Measurements from ENCODE around the gene HDAC2.
"Not testable (repeated sequence)": the region's sequence is repeated elsewhere in the genome, so short reads cannot be mapped to it uniquely, and the experiment has no call there.

The HDAC2 gene

GRCh38 chr6:113923526-113923925 is 47.4 kb downstream of the HDAC2 start:
- DNase-seq (ENCODE audit: low read depth), result no peak
- no peak overlapping the region for H3K4me3 ChIP-seq (ENCODE audit: low read depth, low read length)

- no peak overlapping the region for H3K4me3 ChIP-seq (ENCODE audit: low read depth, low read length)
- DNase-seq (ENCODE audit: low read depth), result no peak
Observed at GRCh38 chr6:113921299-113921904, 49.5 kb downstream of the HDAC2 start.

DNA sequence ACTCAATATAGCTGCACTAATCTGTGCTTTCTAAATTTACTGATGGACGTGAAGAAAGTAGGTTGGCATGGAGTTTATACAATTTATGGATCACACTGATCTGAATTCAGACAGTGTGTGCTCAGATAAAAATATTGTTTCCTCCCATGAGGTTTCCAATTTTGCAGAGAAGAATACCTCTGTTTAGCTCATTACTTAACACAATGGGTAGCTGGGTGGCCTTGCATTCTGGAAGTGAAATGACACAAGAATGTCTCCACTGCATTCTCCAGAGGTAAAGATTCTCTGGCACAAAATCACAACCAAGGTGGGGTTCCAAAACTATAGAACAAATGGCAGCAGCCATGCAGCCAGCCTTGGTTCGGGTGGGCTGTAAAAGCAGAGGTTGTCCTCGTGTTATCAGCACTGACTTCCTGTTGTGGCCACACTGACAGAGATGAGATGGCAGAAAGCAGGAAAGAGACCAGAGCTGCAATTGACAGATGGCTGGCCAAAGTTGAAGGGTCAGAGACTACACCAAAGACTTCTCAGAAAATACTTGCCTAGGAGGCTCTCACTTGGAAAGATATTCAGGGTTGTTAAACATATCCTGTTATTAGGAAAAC is 50.2 kb downstream of the HDAC2 start:
- no peak overlapping the region for H3K4me3 ChIP-seq (ENCODE audit: low read depth, low read length)
- no peak for DNase-seq (ENCODE audit: low read depth)

GRCh38 chr6:113910285-113910684 is 60.7 kb downstream of the HDAC2 start:
- not testable (repeated sequence) for H3K4me3 ChIP-seq (ENCODE audit: low read depth, low read length); DNase-seq (ENCODE audit: low read depth)

DNA sequence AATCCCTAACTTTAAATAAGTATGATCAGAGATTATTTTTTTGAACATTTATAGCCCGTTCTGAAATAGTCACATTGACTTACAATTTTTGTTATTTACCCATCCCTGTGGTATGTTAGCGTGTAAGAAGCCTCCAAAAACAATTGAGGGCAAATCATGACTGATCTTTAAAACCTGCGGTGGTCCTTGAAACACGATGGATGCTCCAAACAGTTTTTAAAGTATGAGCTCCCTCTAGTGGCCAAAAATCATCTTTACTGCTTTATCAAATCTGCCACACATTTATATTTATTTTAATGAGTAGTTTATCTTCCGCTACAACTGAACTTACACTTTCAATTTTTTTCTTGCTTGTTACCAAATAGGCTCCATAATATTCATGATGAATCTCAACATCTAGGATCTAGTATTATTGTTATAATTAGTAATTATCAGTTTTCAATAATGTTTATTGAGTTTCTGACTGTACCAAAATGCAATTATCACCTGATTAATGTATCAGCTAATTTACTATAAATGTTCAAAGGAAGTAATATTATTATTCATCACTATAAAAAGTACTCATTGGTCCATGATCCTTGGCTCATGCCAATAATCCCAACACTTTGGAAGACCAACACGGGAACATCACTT is 61.6 kb downstream of the HDAC2 start:
- no peak for DNase-seq (ENCODE audit: low read depth)
- no peak overlapping the region for H3K4me3 ChIP-seq (ENCODE audit: low read depth, low read length)

DNA sequence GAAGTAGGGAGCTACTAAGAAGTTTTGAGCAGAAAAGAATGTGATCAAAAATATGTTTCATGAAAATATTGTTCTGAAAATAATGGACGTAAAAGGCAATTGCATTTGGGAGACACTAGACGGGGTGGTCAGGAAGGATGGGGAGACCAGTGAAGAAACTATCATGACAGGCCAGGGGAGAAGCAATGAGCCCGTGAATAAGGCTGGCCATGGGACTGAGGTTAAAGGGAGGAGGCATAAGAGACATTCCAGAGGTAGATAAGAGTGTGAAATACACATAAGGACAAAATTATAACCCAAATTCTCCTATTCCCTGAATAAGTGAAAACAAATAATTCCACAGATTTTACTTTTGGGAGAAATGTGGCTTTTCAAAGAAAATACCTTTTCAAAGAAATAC is 62.1 kb downstream of the HDAC2 start:
- no peak overlapping the region for H3K4me3 ChIP-seq (ENCODE audit: low read depth, low read length)
- DNase-seq (ENCODE audit: low read depth), result no peak

DNA sequence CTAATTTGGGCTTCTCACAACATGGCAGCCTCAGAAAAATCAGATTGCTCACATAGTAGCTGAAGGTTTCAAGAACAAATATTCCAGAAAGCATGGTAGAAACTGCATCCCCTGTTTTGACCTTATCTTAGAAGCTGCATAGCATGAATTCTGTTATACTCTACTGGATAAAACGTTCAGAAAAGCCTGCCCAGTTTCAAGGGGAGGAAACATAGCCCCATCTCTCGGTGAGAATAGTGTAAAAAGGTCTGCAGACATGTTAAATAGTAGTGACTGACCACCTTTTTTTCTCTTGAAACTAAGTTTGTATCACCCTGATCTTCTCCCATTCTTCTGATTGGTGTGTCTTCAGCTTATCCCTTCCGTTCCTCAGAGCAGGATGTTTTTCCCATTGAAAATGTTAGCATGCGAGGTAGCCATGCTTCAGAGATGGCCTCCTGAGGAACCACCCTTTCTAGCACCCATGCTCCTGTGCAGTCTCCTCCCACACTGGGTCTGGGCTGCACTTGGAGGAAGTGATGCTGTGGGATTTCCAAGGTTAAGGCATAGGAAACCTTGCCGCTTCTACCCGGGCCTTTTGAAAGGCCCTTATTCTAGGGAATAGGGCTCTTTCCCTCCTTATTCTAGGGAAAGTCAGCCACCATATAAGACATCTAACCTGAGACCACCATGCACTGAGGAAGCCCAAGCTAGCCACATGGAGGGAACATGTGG is 63.7 kb downstream of the HDAC2 start:
- no peak overlapping the region for H3K4me3 ChIP-seq (ENCODE audit: low read depth, low read length)
- DNase-seq (ENCODE audit: low read depth), result no peak

GRCh38 chr6:113903666-113904330 is 67.2 kb downstream of the HDAC2 start:
- no peak overlapping the region for H3K4me3 ChIP-seq (ENCODE audit: low read depth, low read length)
- no peak for DNase-seq (ENCODE audit: low read depth)

DNA sequence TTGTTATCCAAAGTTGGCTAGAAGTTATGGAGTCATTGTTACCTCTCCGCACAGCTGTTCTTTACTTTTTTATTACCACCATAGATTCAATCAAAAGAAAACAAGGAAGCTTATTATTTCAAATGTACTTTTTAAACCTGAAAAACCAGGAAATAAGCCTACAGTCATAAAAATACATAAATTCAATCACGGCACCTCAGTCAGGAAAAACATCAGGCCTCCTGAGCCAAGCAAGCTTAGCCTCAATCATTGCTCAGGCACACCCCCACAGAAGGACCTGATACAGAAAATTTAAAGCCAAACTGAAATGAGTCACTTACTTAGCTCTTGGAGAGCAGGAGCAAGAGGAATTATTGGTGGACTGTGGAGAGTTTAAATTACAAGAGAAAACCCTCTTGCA is 69.5 kb downstream of the HDAC2 start:
- no peak overlapping the region for H3K4me3 ChIP-seq (ENCODE audit: low read depth, low read length)
- peak; percentile 25 for DNase-seq (ENCODE audit: low read depth)

GRCh38 chr6:113894712-113895674 is 76.0 kb downstream of the HDAC2 start:
- DNase-seq (ENCODE audit: low read depth), result no peak

GRCh38 chr6:113893866-113894265 is 77.1 kb downstream of the HDAC2 start:
- DNase-seq (ENCODE audit: low read depth), result no peak
- no peak overlapping the region for H3K4me3 ChIP-seq (ENCODE audit: low read depth, low read length)

More at GRCh38 chr6:113894712-113895674, 76.0 kb downstream of the HDAC2 start:
- H3K4me3 ChIP-seq (ENCODE audit: low read depth, low read length), result no peak overlapping the region

- H3K4me3 ChIP-seq (ENCODE audit: low read depth, low read length), result no peak overlapping the region
- no peak for DNase-seq (ENCODE audit: low read depth)
Observed at GRCh38 chr6:113893451-113893850, 77.5 kb downstream of the HDAC2 start.

GRCh38 chr6:113888956-113889630 is 81.9 kb downstream of the HDAC2 start:
- DNase-seq (ENCODE audit: low read depth), result no peak

DNA sequence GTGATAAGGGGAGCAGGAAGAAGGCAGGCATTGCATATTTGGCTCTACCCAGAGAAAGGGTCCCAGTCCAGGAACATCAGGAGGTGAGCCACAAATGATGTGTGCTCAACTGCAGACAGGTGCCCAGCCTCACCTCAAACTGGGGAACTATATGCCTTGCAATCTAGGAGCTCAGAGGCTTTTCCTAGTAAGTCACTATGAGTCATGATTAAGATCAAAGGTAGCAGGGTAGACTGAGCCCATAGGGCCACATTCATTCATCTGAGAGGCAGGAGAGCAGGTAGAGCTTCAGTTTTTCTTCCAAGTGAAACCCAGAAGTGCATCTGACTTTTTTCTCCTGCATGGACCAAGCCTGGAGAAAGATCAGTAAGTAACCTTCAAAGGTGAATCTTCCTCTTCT is 82.5 kb downstream of the HDAC2 start:
- no peak for DNase-seq (ENCODE audit: low read depth)
- H3K4me3 ChIP-seq (ENCODE audit: low read depth, low read length), result no peak overlapping the region

More at GRCh38 chr6:113888956-113889630, 81.9 kb downstream of the HDAC2 start:
- H3K4me3 ChIP-seq (ENCODE audit: low read depth, low read length), result no peak overlapping the region

GRCh38 chr6:113886512-113886911 is 84.4 kb downstream of the HDAC2 start:
- DNase-seq (ENCODE audit: low read depth), result no peak
- H3K4me3 ChIP-seq (ENCODE audit: low read depth, low read length), result no peak overlapping the region

GRCh38 chr6:113884011-113884410 is 86.9 kb downstream of the HDAC2 start:
- DNase-seq (ENCODE audit: low read depth), result no peak
- no peak overlapping the region for H3K4me3 ChIP-seq (ENCODE audit: low read depth, low read length)
